ENCODE measurements around the gene TRIM33. TPM values are rescaled to one million over a fixed set of nuclear protein-coding genes. Genes with fewer than 3 reads are reported as not detected.

TRIM33 gene
- total RNA-seq, 1 donor from 2014 or later = 24.0 TPM

- Mint-ChIP-seq H3K27ac (ENCODE audit: unreplicated experiment) (no peak overlapping the region), H3K27me3 (ENCODE audit: low read depth) (peaks cover 2% of the 10 kb centered on the region), H3K4me3 (ENCODE audit: unreplicated experiment) (no peak overlapping the region), H3K36me3 (ENCODE audit: low read depth) (no peaks in the 10 kb centered on the region), H3K4me1 (ENCODE audit: low read depth) (no peaks in the 10 kb centered on the region), H3K9me3 (ENCODE audit: low read depth) (no peaks in the 10 kb centered on the region)
- no peak for TF ChIP-seq CTCF (IDR thresholded peaks at IDR 0.05)
- no peak for DNase-seq (ENCODE audit: low spot score)
Measured at GRCh38 chr1:114551400-114551799, 40.4 kb upstream of the TRIM33 start.

GRCh38 chr1:114550336-114550735, 39.3 kb upstream of the TRIM33 start:
- H3K27me3 Mint-ChIP-seq (ENCODE audit: low read depth) = peaks cover 2% of the 10 kb centered on the region
- H3K27ac Mint-ChIP-seq (ENCODE audit: unreplicated experiment) = no peak overlapping the region
- no peaks in the 10 kb centered on the region for H3K4me1 Mint-ChIP-seq (ENCODE audit: low read depth)
- DNase-seq (ENCODE audit: low spot score) = no peak
- TF ChIP-seq CTCF (IDR thresholded peaks at IDR 0.05) = no peak
- no peaks in the 10 kb centered on the region for H3K9me3 Mint-ChIP-seq (ENCODE audit: low read depth)
- no peaks in the 10 kb centered on the region for H3K36me3 Mint-ChIP-seq (ENCODE audit: low read depth)
- no peak overlapping the region for H3K4me3 Mint-ChIP-seq (ENCODE audit: unreplicated experiment)

GRCh38 chr1:114549137-114549536, 38.1 kb upstream of the TRIM33 start:
- H3K4me3 Mint-ChIP-seq (ENCODE audit: unreplicated experiment) = no peak overlapping the region
- H3K4me1 Mint-ChIP-seq (ENCODE audit: low read depth) = no peaks in the 10 kb centered on the region
- no peak for TF ChIP-seq CTCF (IDR thresholded peaks at IDR 0.05)
- H3K27me3 Mint-ChIP-seq (ENCODE audit: low read depth) = peaks cover 2% of the 10 kb centered on the region
- no peaks in the 10 kb centered on the region for H3K36me3 Mint-ChIP-seq (ENCODE audit: low read depth)
- no peaks in the 10 kb centered on the region for H3K9me3 Mint-ChIP-seq (ENCODE audit: low read depth)
- H3K27ac Mint-ChIP-seq (ENCODE audit: unreplicated experiment) = no peak overlapping the region
- DNase-seq (ENCODE audit: low spot score) = no peak

GRCh38 chr1:114547076-114547475, 36.1 kb upstream of the TRIM33 start:
- TF ChIP-seq CTCF (IDR thresholded peaks at IDR 0.05) = no peak
- Mint-ChIP-seq H3K9me3 (ENCODE audit: low read depth) (no peaks in the 10 kb centered on the region), H3K4me1 (ENCODE audit: low read depth) (no peaks in the 10 kb centered on the region), H3K36me3 (ENCODE audit: low read depth) (no peaks in the 10 kb centered on the region), H3K27me3 (ENCODE audit: low read depth) (peaks cover 2% of the 10 kb centered on the region), H3K27ac (ENCODE audit: unreplicated experiment) (no peak overlapping the region), H3K4me3 (ENCODE audit: unreplicated experiment) (no peak overlapping the region)
- no peak for DNase-seq (ENCODE audit: low spot score)

GRCh38 chr1:114545796-114546195, 34.8 kb upstream of the TRIM33 start:
- no peak for TF ChIP-seq CTCF (IDR thresholded peaks at IDR 0.05)
- H3K27me3 Mint-ChIP-seq (ENCODE audit: low read depth) = peaks cover 2% of the 10 kb centered on the region
- no peak overlapping the region for H3K4me3 Mint-ChIP-seq (ENCODE audit: unreplicated experiment)
- H3K36me3 Mint-ChIP-seq (ENCODE audit: low read depth) = no peaks in the 10 kb centered on the region
- no peak overlapping the region for H3K27ac Mint-ChIP-seq (ENCODE audit: unreplicated experiment)
- H3K4me1 Mint-ChIP-seq (ENCODE audit: low read depth) = no peaks in the 10 kb centered on the region
- no peak for DNase-seq (ENCODE audit: low spot score)
- no peaks in the 10 kb centered on the region for H3K9me3 Mint-ChIP-seq (ENCODE audit: low read depth)
